Smooth muscle cell (in vitro differentiated cells): ENCODE measurements around the gene SLC29A3. TPM values are rescaled to one million over a fixed set of nuclear protein-coding genes. Genes with fewer than 3 reads are reported as not detected.

Experiments
- DNase-seq: peaks from one replicate; lab custom pipeline; 2025; ENCODE audit not compliant: unreplicated experiment; lab: John Stamatoyannopoulos, UW
- H2AFZ ChIP-seq: fragments of 200-600 bp; sonication (generic); 2 replicates; pipeline ENCODE4 v1.6.0; 2016; ENCODE audit warnings: antibody characterized with exemption, low read depth, mild to moderate bottlenecking
- H3F3A ChIP-seq: fragments of 200-600 bp; sonication (generic); 2 replicates; pipeline ENCODE4 v1.6.0; 2017; ENCODE audit warnings: antibody characterized with exemption, low read depth
- H3K27ac ChIP-seq: fragments of 200-600 bp; sonication (generic); 2 replicates; pipeline ENCODE4 v1.5.1; 2016; ENCODE audit warnings: low read depth, mild to moderate bottlenecking
- H3K27me3 ChIP-seq: fragments of 200-600 bp; sonication (generic); 2 replicates; pipeline ENCODE4 v1.6.1; 2016; ENCODE audit warnings: low read depth, mild to moderate bottlenecking
- H3K36me3 ChIP-seq: fragments of 200-600 bp; sonication (generic); 2 replicates; pipeline ENCODE4 v1.5.1; 2016; ENCODE audit warnings: low read depth
- H3K4me1 ChIP-seq: fragments of 200-600 bp; sonication (generic); 2 replicates; pipeline ENCODE4 v1.5.1; 2016; ENCODE audit warnings: low read depth
- H3K4me2 ChIP-seq: fragments of 200-600 bp; sonication (generic); 2 replicates; pipeline ENCODE4 v1.6.0; 2016; ENCODE audit warnings: mild to moderate bottlenecking
- H3K4me3 ChIP-seq: fragments of 200-600 bp; sonication (generic); 2 replicates; pipeline ENCODE4 v1.5.1; 2016; ENCODE audit warnings: mild to moderate bottlenecking
- H3K79me2 ChIP-seq: fragments of 200-600 bp; sonication (generic); 2 replicates; pipeline ENCODE4 v1.6.0; 2016; ENCODE audit warnings: low read depth, mild to moderate bottlenecking
- H3K9ac ChIP-seq: fragments of 200-600 bp; sonication (generic); 2 replicates; pipeline ENCODE4 v1.6.0; 2016; ENCODE audit warnings: low read depth
- H3K9me3 ChIP-seq: fragments of 200-600 bp; sonication (generic); replicated peaks from 2 replicates; pipeline ENCODE4 v1.5.1; 2016; ENCODE audit warnings: low read depth
- H4K20me1 ChIP-seq: fragments of 200-600 bp; sonication (generic); 2 replicates; pipeline ENCODE4 v1.6.0; 2016; ENCODE audit warnings: low read depth
- WGBS: methylation state at CpG from one replicate; pipeline ENCODE4 v1.1.7; 2016; ENCODE audit warnings: low lambda C conversion rate; 5-methylcytosine and 5-hydroxymethylcytosine counted together
- polyA plus RNA-seq: library from polyadenylated mRNA; unstranded; fragments of >200 nt; fragmentation: Nextera tagmentation; extraction: Ambion mirVana; gene quantifications from 2 replicates; pipeline ENCODE4 v1.2.1, GENCODE V29; 2016
- total RNA-seq: library from RNA; depleted of rRNA; stranded (reverse); fragments of >200 nt; gene quantifications from 2 replicates; pipeline ENCODE4 v1.2.3, GENCODE V29; 2014
- TF ChIP-seq, protein P1 (sequence below): fragments of 200-600 bp; sonication (generic); IDR thresholded peaks from 2 replicates; pipeline ENCODE4 v1.5.1; 2017; ENCODE audit warnings: borderline replicate concordance, mild to moderate bottlenecking, antibody characterized with exemption; ENCODE audit not compliant: insufficient read depth, poor library complexity, severe bottlenecking

The SLC29A3 gene
- total and polyA plus RNA-seq, 2 experiments from 2014 or later, result 2.9 to 4.8 TPM

GRCh38 chr10:71301371-71301916 is 17.6 kb upstream of the SLC29A3 start:
- TF ChIP-seq, protein P1, sequence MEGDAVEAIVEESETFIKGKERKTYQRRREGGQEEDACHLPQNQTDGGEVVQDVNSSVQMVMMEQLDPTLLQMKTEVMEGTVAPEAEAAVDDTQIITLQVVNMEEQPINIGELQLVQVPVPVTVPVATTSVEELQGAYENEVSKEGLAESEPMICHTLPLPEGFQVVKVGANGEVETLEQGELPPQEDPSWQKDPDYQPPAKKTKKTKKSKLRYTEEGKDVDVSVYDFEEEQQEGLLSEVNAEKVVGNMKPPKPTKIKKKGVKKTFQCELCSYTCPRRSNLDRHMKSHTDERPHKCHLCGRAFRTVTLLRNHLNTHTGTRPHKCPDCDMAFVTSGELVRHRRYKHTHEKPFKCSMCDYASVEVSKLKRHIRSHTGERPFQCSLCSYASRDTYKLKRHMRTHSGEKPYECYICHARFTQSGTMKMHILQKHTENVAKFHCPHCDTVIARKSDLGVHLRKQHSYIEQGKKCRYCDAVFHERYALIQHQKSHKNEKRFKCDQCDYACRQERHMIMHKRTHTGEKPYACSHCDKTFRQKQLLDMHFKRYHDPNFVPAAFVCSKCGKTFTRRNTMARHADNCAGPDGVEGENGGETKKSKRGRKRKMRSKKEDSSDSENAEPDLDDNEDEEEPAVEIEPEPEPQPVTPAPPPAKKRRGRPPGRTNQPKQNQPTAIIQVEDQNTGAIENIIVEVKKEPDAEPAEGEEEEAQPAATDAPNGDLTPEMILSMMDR, result no peak
- no peak overlapping the region for H3K4me3 ChIP-seq
- peak overlapping the region; percentile 5 for H3K27ac ChIP-seq

DNA sequence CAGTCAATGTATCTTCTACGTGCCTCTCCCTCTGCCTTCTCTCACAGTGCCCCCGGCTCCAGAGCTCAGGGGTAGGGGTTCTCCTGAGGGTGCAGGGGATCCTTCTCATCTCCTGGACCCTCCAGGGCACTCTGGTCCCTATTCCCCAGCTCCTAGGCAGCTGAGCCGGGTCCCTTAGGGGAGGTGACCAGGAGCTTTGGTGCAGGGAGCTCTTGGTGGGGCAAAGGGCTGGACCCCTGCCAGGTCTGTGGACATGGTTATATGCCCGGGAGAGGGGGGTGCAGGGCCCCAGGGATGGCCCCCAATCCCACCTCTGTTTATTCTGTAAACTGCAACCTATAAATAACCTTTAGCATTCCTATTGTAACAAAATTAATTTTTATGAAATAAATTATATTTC is 16.6 kb upstream of the SLC29A3 start:
- Histone ChIP-seq H3K9ac (no peak overlapping the region), H3K36me3 (no peaks in the 10 kb centered on the region), H2AFZ (no peak overlapping the region), H3K9me3 (no peaks in the 10 kb centered on the region), H3K27ac (no peak overlapping the region), H3K79me2 (no peaks in the 10 kb centered on the region), H3F3A (peaks cover 28% of the 10 kb centered on the region), H4K20me1 (peaks cover 73% of the 10 kb centered on the region), H3K4me3 (no peak overlapping the region), H3K27me3 (no peaks in the 10 kb centered on the region), H3K4me2 (no peak overlapping the region), H3K4me1 (no peaks in the 10 kb centered on the region)
- DNase-seq, result no peak
- TF ChIP-seq, protein P1, result no peak
- WGBS, result 100% methylated on average over 4 of the region's 4 CpGs

More at GRCh38 chr10:71301371-71301916, 17.6 kb upstream of the SLC29A3 start:
- H3K9ac ChIP-seq, result no peak overlapping the region
- H3K36me3 ChIP-seq, result no peaks in the 10 kb centered on the region
- no peaks in the 10 kb centered on the region for H3K27me3 ChIP-seq
- H2AFZ ChIP-seq, result no peak overlapping the region
- H3K79me2 ChIP-seq, result no peaks in the 10 kb centered on the region
- 96% methylated on average over 12 of the region's 12 CpGs for WGBS
- H4K20me1 ChIP-seq, result peaks cover 82% of the 10 kb centered on the region
- no peak for DNase-seq
- no peak overlapping the region for H3K4me2 ChIP-seq
- no peaks in the 10 kb centered on the region for H3K9me3 ChIP-seq
- peaks cover 28% of the 10 kb centered on the region for H3F3A ChIP-seq
- no peaks in the 10 kb centered on the region for H3K4me1 ChIP-seq

- no peak overlapping the region for H3K9ac ChIP-seq
- H3K36me3 ChIP-seq, result no peaks in the 10 kb centered on the region
- H3K27me3 ChIP-seq, result no peaks in the 10 kb centered on the region
- no peak overlapping the region for H2AFZ ChIP-seq
- H3F3A ChIP-seq, result peaks cover 28% of the 10 kb centered on the region
- peaks cover 68% of the 10 kb centered on the region for H4K20me1 ChIP-seq
- H3K4me2 ChIP-seq, result no peak overlapping the region
- TF ChIP-seq, protein P1, result peak; percentile 28
- H3K9me3 ChIP-seq, result no peaks in the 10 kb centered on the region
- no peaks in the 10 kb centered on the region for H3K79me2 ChIP-seq
- no peak for DNase-seq
- H3K27ac ChIP-seq, result no peak overlapping the region
- 90% methylated on average over 8 of the region's 8 CpGs for WGBS
- H3K4me1 ChIP-seq, result no peaks in the 10 kb centered on the region
- no peak overlapping the region for H3K4me3 ChIP-seq
Observed at GRCh38 chr10:71302874-71303568, 16.0 kb upstream of the SLC29A3 start.

- Histone ChIP-seq H3K4me3 (no peak overlapping the region), H3K27me3 (no peaks in the 10 kb centered on the region), H3K4me2 (no peak overlapping the region), H2AFZ (no peak overlapping the region), H3K9ac (no peak overlapping the region), H3K27ac (no peak overlapping the region), H3F3A (peaks cover 28% of the 10 kb centered on the region), H3K4me1 (no peaks in the 10 kb centered on the region), H4K20me1 (peaks cover 63% of the 10 kb centered on the region), H3K9me3 (no peaks in the 10 kb centered on the region), H3K36me3 (no peaks in the 10 kb centered on the region), H3K79me2 (no peaks in the 10 kb centered on the region)
- TF ChIP-seq, protein P1, result no peak
- no peak for DNase-seq
- 100% methylated on average over 1 of the region's 1 CpG for WGBS
Observed at GRCh38 chr10:71303569-71303907, 15.5 kb upstream of the SLC29A3 start.
